Right forelimb (tissue), 1 donor: ENCODE measurements around the gene FAM20C.
"Not testable (repeated sequence)": the region's sequence is repeated elsewhere in the genome, so short reads cannot be mapped to it uniquely, and the experiment has no call there.

Source experiments
- DNase-seq: peaks from one replicate; pipeline ENCODE4 v3.0.0-alpha.2; 2018

FAM20C gene

DNA sequence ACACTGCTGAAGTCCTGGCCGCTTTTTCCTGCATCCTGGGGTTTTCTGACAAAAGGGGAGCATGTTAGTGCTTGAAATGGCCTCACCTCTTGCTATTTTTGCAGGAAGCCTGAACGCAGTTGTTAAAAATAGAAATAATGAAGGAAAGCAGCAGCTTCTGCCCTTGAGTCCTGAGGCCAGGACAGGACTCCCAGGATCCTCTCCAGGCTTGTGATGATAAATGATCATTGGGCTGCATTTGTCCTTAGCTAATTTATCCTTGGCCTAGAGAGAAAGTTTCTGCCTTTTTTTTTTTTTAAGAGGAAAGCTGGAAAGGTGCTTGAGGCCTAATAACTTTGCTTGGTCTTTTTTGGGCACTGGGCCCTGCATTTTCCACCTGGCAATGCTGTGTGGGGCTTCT is 17.7 kb upstream of the FAM20C start:
- DNase-seq, result no peak

DNA sequence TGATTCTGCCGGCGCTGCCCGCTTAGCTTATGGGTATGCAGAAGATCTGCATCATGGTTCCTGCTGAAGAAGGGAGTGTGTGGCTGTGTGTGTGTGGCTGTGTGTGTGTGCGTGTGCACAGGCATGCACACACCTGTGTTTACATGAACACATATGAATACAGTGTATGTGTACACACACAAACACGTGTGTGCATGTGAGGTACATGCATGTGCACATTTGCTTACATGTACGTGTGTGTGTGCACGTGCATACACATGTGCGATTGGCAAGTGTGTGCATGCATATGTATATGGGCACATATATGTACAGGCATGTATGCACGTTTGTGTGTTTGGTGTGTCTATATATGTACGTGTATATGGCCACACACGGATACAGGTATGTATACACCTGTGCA is 16.4 kb upstream of the FAM20C start:
- no peak for DNase-seq

DNA sequence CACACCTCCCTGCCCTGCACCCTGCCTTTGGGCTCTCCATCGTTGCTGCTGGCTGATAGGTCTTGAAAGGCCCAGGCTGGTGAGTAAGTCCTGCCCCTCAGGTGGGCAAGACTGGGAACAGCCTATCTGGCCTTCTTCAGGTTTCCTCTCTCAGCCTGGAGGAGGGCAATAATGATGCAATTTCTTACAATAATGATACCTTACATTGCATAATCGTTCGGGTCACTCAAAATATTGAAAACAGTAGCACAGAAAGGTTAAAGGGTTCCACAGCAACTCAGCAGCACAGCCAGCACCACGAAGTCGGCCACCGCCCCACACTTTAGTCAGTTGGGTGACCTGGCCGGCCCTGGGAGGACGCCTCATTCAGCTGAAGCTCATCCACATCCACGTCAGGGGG is 16.0 kb upstream of the FAM20C start:
- no peak for DNase-seq

DNA sequence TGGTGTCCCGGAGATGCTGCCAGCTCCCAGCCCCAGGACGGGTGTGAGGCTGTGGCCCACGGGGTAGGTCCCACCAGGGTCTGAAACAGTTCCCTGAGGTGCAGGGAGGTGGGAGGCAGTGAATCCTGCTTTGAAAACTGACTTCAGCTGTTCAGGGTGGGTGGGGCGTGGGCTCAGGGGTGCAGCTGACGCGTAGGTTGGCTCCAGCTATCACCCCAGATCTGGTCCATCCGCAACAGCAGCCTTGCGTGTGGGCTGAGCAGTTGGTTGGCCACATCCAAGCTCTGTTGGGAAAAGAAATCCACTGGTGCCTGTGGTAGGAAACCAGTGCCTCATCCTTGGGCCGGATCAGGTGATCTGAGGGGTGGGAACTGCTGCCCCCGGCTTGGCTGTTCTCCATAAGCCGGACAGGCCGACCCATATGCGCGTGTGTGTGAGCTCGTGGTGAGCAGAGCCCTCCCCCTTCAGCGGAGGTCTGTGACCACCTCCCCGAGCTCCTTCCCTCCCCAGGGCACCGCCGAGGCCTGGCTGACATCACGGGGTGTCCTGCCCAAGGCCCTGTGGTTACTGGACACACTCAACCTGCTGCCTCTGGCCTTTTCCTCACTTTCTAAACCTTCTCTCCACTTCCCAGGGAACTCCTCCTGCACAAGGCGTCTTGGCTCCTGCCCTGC is 15.4 kb upstream of the FAM20C start:
- DNase-seq, result no peak

DNA sequence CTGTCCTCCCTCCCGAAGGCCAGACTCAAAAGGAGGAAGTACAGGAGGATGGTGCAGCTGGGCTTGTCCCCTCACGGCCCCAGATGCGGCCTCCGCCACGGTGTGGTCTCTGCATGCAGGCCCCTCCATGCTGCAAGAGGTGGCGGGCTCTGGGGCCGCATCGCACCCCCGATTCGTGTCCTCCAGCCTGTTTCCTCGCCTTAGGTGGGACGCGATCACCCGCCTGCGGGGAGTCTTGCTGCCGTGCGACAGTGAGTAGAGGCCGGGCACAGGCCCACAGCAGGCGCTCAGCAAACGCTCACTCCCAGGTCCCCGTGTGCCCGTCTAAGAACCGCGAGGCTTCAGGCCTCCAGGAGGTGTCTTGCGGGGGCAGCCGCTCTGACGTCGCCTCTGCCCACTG is 13.9 kb upstream of the FAM20C start:
- DNase-seq, result no peak

DNA sequence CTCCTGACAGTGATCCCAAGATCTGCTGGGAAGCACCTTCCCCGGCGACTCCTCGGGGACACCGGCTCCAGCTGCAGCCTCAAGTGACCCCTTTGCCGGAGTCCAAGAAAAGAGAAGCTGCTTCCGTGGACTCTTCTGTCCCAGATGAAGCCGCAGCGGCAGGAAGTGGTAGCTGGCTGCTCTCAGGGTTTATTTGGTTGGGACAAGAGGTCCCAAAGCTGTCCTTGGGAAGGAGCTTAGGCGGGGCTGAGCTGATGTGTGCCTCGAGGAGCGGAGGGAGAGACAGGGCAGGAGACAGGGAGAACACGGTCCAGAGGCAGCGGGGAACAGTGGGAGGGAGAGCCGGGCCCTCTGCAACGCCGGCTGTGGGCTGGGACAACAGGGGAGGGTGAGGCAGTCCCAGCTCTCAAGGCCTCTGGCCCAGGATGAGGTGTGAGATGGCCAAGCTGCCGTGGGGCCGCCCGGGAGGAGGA is 13.1 kb upstream of the FAM20C start:
- no peak for DNase-seq

DNA sequence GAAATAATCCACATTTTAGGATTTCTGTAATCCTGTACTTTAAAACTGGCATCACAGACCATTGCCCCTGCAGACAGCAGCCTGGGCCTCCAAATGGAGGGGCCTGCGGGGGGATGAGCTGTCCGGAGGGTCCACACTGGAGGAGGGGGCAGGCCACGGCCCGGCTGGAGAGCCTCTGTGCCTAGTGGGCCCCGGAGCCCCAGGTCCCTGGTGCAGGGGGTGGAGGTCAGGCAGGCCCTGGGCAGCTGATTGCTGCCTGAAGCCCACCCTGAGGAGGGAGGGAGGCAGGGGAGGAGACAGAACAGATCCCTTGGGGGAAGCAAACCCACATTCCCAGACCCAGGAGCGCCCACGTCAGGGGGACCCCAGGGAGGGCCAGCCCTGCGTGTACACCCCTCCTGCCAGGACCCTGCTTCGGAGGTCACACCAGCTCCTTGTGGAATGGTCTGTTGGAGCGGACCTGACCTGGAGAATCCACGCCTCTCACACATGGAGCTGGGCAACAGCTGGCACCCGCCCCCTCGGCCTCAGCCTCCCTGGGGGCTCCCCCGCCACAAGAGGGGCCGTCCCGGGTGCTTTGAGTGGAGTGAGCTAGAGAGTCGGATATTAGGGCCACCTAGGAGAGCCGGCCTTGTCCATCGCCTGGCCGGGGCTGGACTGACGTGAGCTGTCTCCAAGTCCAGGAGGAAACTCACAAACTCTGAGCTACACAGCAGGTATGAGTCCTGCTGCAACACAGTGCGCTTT is 12.2 kb upstream of the FAM20C start:
- DNase-seq, result no peak

DNA sequence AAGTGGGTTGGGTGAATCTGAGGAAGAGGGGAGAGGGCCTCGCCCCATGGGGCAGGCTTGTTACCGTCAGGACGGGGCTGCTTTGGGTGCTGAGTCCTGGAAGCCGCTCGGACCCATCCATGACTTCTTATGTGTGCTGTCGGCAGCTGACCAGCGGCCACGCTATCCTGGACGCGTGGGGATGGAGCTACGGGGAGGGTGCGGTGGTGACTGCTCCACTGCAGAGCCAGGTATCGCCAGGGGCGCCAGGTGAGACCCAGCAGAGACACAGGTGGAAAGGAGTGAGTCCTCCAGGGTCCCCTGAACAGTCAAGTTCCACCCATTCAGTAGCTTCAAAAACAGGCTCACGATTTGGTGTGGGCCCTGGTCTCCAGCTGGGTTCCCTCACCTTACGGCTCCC is 10.6 kb upstream of the FAM20C start:
- no peak for DNase-seq

DNA sequence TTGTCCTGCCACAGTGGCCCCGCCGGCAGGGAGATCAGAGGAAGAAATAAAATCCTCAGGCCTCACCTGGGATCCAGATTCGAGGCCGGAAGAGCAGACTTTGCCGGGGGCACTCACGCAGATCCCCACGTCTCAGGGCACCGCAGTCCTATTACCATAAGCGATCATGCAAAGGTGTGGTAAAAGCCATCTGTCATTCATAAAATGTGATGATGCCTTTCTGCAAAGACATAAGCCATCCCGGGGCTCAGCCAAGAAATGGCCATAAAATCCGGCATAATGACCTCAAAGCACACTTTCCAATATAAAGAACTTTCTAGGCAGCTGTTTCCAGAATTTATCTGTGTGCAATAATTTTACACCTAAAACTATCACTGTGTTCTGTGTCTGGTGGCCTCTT is 9.9 kb upstream of the FAM20C start:
- not testable (repeated sequence) for DNase-seq

DNA sequence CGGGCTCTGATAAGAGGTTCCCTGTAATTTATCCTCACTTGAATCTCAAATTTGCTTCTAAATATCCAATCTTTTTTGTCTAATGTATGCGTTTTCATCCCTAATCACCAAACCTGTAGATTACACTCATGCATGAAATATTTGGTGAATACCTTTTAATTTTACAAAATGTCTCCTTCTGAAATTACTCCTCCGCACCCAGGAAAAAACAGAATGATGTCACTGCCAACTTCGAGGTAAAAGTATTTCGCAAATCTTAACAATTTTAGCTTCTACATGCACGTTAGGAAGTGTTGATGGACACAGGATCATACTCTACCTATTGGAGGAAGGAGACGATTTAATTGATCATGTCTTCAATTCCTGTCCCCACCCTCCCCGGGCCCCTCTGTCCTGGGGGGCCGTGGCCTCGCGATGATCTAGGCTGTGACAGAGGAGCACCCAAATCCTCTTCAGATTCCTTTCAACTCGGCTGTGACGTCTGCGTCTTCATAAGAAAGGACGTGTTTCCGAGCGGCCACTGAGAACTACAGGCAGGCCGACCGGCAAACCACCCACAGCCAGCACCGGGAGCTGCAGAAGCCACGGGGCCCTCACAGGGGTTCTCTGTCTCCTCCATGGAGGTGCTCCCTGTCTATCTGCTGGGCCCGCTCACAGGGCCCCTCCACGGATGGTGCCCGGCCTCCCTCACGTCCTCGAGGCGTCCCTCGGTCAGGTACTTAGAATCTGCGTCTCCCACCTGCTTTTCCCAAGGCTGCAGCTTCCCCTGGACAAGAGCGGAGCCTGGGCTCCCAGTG is 8.7 kb upstream of the FAM20C start:
- no peak for DNase-seq

DNA sequence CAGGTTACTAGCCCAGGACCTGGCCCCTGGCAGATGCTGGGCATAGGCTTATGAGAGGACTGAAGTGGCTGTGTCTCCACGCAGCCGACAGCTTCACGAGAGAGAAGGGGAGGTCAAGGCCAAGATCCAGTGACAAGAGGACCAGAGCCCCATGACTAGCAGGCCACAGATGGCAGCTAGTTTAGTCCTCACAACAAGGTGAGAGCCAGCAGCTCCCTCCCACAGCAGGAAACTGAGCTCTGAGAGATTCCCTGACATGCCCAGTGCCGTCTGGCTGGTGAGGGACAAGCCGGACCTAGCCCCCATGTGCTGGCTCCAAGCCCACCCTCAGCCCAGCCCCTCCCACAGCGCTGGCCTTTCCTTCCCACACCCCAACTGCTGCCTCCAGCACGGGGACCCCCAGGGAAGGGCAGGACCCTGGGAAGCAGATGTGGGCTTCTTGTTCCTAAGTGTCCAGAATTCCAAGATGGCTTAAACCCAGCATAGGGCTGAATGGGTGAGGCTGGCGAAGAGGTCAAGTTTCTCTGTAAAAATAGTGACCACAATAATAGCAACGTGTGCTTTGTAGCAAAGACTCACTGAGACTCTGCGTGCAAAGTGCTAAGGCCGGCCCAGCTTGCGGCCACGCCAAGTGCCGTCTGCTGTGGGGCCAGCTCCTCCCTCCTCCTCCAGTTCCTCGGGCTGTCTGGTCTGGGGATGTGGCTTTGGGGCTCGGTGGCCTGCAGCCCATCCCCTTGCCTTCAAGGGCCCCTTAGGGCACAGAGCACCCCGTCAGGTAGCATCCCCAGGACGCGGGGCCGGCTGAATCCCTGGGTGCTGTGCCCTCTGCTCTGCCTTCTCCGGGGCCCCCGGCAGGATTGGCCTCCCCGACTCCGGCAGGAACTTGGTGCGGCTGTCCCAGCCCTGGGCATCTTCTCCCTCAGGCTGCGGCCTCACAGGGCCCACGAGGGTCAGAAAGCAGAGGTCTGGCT is 7.8 kb upstream of the FAM20C start:
- DNase-seq, result no peak

DNA sequence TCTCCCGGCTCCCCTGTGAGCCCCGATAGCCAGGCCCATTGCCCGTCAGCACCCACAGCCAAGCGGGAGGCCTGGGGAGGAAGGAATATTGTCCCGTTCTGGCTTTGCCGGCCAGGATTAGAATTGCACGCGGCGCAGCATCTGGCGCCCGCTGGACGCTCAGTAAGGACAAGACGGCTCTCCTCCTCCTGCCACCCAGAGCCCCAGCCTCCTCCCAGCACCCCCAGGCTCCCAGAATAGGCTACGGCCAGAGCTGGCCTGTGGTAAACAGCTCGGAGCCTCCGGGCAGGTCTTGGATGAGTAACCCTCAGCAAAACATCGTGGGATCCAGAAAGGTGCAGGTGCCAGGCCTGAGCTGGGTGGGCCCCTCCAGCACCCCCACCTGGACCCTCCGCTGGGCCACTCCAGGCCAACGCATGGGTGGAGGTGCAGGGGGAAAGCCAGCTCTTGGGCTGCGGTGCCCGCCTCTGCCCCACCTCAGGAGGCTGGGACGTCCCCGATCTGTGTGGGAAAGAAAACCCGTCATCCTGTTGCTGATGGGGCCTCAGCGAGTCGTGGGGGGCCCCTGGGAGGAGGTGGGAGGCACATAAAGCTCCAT is 5.8 kb upstream of the FAM20C start:
- no peak for DNase-seq

DNA sequence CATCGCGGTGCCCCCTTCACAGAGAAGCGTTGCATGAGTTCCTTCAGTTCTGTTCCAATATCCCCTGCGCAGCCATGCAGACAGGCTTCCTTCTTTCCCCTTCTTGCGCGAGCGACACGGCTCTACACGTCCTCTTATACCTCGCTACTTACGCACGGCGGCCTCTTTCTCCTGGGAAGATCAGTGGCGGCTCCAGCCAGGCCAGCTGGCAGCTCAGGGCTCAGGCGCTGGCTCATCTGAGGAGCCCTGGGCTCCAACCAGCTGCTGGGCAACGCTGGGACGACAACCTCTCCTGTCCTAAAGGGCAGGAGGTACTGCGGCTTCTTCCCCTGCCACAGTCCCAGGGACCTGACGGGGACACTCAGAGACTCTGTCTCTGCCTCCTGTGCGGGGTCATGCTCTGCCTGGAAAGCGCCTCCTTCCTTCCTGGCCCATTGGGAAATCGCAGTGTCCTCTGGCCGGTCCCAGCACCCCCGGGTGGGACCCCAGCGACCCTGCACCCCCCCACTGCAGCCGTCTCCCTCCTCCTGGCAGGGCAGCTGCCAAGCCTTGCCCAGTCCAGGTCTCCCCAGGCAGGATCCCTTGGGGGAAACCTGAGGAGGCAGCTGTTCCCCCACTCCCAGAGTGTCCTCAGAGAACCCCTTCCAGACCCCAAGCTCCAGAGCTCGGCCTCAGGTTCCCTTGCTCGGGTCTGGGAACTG is 5.0 kb upstream of the FAM20C start:
- no peak for DNase-seq

DNA sequence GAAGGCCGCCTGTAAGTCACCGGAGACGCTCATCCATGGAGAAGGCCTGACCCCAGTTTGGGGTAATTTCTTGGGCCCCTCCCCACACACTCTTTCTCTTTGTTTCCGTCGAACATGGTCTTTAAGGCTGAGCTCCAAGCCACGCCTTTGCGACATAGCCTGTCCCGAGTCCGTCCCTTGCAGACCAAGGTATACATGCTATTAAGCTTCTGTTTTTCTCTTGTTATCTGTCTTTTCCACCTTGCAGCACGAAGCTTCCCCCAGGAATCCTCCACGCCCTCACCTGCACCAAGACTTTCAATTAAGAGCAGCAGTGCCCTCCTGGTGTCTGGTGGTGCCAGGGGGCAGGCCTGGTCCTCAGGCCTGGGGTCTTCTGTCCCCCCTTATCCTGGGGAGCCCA is 4.2 kb upstream of the FAM20C start:
- DNase-seq, result no peak

DNA sequence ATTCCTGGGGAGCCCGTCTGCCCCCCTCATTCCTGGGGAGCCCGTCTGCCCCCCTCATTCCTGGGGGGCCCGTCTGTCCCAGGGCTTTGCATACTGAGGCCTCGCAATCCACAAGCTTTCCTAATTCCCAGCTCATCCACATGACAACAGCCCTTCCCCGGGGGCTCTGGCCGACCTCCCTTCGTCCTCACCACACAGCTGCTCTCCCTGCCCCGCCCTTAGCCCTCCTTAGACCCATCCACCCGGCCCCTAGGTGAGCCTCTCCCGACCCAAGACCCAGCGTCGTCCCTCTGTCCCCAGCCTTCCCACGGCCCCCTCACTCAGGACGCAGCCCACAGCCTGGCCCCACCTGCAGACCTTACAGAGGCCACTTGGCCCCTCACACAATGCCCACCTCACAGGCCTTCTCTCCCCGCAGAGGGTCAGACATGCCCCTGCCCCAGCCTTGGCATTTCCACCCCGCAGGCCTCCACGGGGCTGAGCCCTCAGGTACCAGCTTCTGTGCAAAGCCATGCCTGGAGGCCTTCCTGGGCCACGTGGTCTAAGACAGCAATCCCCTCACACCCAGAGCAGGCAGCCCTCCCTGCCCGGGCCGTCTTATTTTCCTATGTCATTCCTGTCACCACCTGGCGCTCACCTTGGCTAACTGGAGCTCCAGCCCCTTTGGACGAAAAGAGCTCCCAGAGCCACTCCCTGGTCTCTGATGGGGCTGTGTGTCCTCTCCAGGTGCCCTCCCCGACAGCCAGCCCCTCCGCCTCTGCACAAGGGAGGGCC is 3.5 kb upstream of the FAM20C start:
- DNase-seq, result no peak

DNA sequence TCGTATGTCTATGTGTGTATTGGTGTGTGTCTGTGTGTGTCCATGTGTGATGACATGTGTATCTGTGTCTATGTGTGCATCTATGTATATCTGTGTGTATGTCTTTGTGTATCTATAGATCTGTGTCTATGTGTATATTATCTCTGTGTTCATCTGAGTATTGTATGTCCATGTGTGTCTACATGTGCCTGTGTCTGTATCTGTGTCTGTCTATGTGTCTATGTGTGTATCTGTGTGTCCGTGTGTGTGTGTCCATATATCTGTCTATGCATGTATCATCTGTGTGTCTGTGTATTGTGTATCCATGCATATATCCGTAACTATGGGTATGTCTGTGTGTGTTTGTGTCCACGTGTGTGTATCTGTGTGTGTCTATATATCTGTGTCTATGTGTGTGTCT is 2.7 kb upstream of the FAM20C start:
- DNase-seq, result no peak

DNA sequence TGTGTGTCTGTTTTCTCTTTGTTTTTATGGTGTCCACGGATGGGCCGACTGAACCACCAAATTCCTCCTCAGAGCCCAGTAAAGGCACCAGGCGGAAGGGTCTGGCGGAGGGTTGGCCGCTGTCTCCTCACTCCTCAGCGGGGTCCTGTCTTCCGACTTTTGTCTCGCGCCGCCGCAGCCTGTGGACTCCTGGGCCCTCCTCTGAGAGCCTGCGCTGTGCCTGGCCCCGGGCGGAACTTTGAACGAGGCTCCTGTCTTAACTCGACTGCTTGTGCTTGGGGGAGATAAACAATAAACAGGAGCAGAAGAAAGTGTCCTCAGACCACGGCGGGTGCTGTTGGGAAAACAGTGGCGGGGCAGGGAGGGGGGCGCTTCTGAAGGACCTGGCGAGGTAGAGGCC is 2.2 kb upstream of the FAM20C start:
- no peak for DNase-seq

DNA sequence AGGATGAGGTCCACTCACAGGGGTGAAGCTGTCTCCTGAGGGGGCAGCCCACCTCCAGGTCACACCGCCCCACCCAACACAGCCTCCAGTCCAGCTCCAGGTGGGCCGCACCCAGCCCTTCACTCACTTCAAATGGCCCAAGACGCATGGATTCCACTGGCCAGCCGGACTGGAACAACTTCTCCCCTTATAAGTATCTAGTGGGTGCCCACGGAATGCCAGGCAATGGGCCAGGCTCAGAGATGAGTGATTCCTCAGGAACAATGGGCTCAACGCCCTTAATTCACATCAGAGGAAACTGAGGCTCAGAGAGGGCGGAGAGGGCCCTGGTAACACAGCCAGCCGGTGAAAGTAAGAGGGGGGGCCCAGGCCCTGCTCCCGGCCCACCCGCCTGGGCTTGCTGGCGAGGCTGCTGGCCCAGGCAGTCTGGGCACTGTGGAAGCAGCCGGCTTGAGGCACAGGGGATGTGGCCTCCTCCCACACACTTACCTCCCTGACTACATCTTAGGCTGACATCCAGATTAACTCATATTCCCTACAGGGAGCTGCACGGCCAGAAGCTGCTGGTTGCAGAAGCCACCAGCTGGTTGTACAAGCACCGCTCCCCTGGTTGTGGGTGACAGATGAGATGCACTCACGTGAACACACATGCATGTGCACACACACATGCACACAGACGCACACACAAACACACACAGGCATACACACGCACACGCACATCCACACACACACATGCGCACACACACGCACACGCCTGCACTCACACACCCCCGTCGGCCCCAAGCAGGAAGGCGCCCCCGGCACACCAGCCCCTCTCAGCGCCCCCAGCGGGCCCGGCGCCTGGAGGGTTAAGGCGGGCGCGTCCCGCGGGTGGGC is 1.0 kb upstream of the FAM20C start:
- no peak for DNase-seq

DNA sequence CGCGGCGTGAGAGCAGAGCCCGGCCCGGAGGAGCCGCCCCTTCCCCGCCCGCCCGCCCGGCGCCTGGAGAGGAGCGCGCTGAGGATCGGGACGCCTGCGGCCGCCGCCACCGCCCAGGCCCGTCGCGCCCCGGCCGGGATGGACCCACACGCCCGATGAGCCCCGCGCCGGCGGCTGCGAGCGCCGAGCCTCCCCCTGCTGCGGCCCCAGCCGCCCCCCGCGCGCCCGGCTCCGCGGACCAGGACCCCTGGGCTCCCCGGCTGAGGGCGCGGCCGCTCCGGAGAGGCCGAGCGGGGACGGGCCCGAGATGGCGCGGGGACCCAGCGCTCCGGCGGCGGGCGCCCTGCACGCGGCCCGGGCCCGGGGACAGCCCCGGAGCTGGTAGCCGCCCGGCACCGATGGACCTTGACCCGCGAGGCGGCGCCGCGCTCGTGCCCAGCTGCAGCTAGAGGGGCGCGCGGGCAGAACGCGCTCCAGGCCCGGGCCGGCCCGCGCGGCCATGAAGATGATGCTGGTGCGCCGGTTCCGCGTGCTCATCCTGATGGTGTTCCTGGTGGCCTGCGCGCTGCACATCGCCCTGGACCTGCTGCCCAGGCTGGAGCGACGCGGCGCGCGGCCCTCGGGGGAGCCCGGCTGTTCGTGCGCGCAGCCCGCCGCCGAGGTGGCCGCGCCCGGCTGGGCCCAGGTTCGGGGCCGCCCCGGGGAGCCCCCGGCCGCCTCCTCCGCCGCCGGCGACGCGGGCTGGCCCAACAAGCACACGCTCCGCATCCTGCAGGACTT is 520 bp downstream of the FAM20C start:
- no peak for DNase-seq
